Activated T-helper 1 cell treated with anti-CD3 and anti-CD28 coated beads, Interleukin-2, amount 50 U/mL, for 16 hours (primary cell): ENCODE results near the gene HRH4.

ENCODE experiments used
- DNase-seq, 2 donors: peaks; one replicate each; pipeline ENCODE4 v3.0.0-alpha.2; 2020; ENCODE audit warnings: low read depth in 1 of 2, low spot score in 1 of 2

The HRH4 gene

GRCh38 chr18:24465486-24465885 is 5.0 kb downstream of the HRH4 start:
- DNase-seq, result no peak

GRCh38 chr18:24466771-24467170 is 6.3 kb downstream of the HRH4 start:
- DNase-seq, result no peak

- no peak for DNase-seq
These were observed 9.7 kb downstream of the HRH4 start for GRCh38 chr18:24470022-24470618.

- DNase-seq, result no peak
These were observed 10.4 kb downstream of the HRH4 start for GRCh38 chr18:24470805-24471204.

- DNase-seq, result no peak
These were observed 12.2 kb downstream of the HRH4 start for GRCh38 chr18:24472591-24472990.

- no peak for DNase-seq
These were observed 14.0 kb downstream of the HRH4 start for GRCh38 chr18:24474406-24474805.

- no peak for DNase-seq
These were observed 15.6 kb downstream of the HRH4 start for GRCh38 chr18:24475926-24476589.

- DNase-seq, result no peak
These were observed 18.9 kb downstream of the HRH4 start for GRCh38 chr18:24479371-24479770.

GRCh38 chr18:24482821-24483220 is 22.4 kb downstream of the HRH4 start:
- DNase-seq, result no peak

- no peak for DNase-seq
These were observed 25.2 kb downstream of the HRH4 start for GRCh38 chr18:24485681-24486080.

- DNase-seq, result no peak
These were observed 26.2 kb downstream of the HRH4 start for GRCh38 chr18:24486684-24487083.

GRCh38 chr18:24488824-24489493 is 28.5 kb downstream of the HRH4 start:
- no peak for DNase-seq

GRCh38 chr18:24490539-24490938 is 30.1 kb downstream of the HRH4 start:
- no peak for DNase-seq

- DNase-seq, result no peak
These were observed 31.7 kb downstream of the HRH4 start for GRCh38 chr18:24491927-24492834.

- DNase-seq, result no peak
These were observed 34.1 kb downstream of the HRH4 start for GRCh38 chr18:24494586-24494985.

- DNase-seq, result no peak
These were observed 36.8 kb downstream of the HRH4 start for GRCh38 chr18:24497031-24497754.

GRCh38 chr18:24499814-24500213 is 39.4 kb downstream of the HRH4 start:
- DNase-seq, result no peak

- DNase-seq, result no peak
These were observed 39.8 kb downstream of the HRH4 start for GRCh38 chr18:24500217-24500616.

GRCh38 chr18:24500766-24501165 is 40.3 kb downstream of the HRH4 start:
- DNase-seq, result no peak

- DNase-seq, result no peak
These were observed 42.5 kb downstream of the HRH4 start for GRCh38 chr18:24502667-24503523.
